COLO829 (cell line): ENCODE results near the gene RREB1.
"Not testable (repeated sequence)": the region's sequence is repeated elsewhere in the genome, so short reads cannot be mapped to it uniquely, and the experiment has no call there.

Experiments
- DNase-seq: peaks from one replicate; pipeline ENCODE4 v3.0.0; 2012; ENCODE audit warnings: low spot score

The RREB1 gene

DNA sequence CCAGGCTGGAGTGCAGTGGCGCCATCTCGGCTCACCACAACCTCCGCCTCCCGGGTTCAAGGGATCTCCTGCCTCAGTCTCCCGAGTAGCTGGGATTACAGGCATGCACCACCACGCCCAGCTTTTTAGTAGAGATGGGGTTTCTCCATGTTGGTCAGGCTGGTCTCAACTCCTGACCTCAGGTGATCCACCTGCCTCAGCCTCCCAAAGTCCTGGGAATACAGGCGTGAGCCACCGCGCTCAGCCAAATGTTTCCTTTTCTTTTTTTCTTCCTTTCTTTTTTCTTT lies 155.7 kb downstream of the RREB1 start:
- DNase-seq, result not testable (repeated sequence)

DNA sequence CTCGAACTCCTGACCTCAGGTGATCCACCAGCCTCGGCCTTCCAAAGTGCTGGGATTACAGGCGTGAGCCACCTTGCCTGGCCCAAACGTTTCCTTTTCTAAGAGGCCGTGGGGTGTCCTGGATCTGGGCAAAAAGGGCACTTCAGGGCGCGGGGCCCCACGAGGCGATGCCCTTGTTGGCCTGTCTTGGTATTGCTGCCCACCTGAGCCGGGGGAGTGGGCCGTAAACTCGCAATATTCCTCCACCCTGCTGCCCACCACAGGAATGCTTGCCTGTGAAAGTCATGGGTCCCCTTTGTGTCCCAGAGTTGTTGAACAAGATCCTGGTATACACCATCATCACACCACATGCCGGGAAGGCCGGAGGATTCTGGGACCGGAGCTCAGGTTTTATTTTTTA lies 156.3 kb downstream of the RREB1 start:
- no peak for DNase-seq

DNA sequence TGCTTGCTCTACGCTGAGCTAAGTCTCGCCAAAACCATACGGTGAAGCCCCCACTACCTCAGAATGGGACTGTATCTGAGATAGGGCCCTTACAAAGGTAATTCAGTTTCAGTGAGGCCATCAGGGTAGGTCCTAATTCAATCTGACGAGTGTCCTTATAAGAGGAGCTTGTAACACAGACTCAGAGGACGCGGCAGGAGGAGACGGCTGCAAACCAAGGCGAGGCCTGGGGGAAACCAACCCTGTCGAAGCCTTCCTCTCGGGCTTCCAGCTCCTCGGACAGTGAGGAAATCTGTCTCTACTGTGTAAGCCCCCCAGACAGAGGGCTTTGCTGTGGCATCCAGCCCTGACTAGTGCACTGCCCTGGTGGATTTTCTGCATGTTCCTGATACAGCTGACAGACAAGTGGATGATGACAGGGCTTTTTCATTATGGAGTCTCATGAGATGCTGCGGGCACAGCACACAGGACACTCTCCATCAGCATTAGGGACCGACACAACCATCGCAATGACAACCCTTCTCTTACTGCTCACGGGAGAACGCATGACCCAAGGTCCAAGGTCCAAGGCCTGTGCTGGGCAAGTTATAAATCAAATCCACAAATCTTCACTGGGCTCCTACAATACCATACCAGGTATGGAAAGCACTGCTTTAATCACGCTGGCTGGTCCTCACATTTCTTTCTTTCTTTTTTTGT lies 157.1 kb downstream of the RREB1 start:
- DNase-seq, result no peak

DNA sequence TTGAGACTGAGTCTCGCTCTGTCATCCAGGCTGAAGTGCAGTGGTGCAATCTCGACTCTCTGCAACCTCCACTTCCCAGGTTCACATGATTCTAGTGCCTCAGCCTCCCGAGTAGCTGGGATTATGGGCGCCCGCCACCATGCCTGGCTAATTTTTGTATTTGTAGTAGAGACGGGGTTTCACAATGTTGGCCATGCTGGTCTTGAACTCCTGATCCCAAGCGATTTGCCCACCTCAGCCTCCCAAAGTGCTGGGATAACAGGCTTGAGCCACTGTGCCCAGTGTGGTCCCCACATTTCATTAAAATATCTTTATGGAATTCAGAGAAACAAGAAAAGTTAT lies 157.6 kb downstream of the RREB1 start:
- not testable (repeated sequence) for DNase-seq

DNA sequence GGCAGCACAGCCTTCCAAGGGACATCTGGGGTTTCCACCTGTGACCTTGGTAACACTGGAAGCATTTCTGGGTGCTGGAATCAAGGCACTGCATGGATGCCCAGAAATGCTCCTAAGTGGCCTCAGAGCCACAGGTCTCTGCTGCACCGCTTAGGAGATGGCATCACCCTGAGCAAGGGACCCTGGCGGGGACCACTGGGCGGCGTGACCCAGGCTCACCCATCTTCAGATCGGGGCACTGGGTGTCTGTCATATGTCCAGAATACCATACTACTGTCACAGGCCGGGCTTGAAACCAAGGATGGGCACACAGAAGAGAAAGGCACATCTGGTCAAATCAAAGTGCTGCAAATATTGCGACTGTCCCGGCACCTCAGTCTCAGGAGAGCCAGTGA lies 159.3 kb downstream of the RREB1 start:
- DNase-seq, result no peak

DNA sequence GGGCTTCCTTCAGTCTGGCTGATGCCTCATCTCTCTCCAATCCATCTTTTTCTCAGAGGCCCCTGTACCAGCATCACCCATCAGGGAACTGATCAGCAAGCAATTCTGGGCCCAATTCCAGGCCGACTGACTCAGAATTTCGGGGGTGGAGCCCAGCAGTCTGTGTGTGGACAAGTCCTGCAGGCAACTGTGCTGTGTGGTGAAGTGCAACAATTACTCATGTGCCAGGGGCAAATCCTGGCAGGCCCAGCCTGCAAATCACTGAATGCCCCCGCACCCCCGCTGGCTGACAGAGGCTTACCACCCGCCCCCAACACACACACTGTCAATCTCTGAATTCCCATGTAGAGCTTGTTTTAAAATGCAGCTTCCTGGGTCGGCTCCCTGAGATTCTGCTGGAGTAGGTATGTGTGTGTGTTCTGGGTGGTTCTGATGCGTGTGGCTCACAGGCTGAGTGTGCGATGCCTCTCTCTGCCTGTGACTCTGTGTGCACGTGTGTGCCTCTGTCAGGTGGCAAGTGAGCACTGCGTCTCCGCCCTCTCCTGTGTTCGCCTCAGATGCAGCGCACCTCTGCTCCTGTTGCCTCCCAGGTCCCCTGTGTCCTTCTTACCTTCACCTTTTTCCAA lies 159.8 kb downstream of the RREB1 start:
- DNase-seq, result peak; percentile 97

DNA sequence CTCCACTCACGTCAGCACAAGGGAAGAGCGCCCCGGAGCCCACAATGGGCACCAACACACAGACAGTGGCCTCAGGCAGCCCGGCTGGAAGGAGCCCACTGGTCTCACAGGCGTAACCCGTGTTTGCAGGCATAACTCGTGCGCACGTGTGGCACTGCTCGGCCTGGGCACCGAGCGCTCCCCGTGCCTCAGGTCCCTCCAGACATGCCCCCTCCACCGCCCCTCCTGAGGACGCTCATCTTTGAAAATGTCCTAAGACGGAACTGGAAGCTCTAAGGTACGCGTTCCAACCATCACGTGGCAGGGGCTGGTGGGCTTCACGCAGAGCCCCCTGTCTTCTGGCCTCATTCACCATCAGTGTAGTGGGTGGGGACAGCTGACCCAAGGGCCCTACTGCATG lies 160.6 kb downstream of the RREB1 start:
- DNase-seq, result no peak

DNA sequence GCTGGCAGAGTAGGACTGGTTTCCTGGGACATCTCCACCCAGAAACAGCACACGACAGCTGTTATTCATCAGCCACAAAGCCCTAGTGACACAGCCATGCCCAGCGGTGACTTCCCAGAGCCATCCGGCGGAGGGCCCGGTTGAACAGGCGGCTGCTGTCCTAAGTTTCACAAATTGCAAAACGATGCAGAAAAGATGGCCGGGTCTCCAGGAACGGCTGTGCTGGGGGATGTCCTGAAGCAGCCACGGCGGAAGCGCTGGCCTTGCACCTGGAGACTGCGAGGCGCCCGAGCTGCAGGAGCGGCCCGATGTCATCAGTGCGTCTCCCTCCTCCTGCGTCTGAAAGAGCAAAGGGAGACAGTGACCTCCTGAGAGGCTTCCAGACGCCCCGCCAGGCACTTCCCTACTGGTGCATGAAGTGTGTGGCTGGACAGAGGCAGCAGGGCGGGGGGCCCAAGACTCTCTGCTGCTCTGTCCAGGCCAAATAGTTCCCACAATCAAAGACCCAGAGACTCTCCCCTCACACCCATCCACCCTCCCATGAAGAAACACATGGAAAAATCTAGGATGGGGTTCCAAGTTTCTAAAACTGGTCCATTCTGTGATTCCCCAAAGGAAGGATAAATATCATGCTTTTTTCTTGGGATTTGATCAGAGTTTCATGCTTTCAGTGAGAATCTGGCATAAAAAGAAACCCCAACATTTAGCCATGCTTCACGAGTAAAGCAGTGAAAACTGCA lies 161.2 kb downstream of the RREB1 start:
- DNase-seq, result no peak

DNA sequence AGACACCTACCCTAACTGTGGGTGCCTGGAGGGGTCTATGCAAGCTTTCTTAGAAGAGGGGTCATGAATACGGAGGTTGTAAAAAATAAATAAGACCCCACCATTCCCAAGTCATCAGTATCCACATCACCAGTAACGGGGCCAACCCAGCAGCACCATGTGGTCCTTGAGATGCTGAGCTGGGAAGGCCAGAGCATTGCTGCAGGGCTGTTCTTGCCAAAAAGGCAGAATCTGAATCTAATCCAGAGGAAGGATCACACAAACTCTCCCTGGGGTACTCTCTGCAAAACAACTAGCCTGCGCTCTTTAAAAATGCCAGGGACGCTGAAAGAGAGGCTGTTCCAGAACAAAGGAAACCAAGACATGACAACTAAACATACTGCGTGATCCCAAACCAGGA lies 162.1 kb downstream of the RREB1 start:
- no peak for DNase-seq

DNA sequence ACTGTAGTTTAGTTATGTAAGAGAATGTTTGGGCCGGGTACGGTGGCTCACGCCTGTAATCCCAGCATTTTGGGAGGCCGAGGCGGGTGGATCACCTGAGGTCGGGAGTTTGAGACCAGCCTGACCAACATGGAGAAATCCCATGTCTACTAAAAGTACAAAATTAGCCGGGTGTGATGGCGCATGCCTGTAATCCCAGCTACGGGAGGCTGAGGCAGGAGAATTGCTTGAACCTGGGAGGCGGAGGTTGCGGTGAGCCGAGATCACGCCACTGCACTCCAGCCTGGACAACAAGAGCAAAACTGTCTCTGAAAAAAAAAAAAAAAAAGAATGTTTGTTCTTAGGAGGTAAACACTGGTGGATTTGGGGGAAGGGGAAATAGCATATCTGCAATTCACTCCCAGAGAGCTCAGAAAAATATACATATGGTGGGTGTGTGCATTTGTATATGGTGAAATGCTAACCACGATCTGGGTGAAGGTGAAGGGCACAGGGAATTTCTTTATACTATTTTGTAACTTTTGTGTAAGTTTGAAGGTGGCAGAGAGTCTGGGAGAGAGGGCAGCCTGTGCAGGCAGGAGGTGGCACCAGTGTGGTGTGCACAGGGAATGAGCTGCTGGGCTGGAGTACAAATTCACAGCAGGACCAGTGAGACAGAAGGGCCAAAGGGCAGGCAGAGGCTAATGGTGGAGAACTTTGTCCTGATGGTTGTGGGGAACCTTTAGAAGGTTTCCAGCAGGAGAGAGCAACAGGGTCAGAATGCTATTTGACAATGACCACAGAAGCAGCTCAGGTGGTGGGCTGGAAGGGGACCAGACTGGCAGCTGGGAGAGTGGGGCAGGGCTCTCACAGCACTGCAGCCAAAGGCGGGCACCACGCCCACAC lies 162.8 kb downstream of the RREB1 start:
- DNase-seq, result no peak

DNA sequence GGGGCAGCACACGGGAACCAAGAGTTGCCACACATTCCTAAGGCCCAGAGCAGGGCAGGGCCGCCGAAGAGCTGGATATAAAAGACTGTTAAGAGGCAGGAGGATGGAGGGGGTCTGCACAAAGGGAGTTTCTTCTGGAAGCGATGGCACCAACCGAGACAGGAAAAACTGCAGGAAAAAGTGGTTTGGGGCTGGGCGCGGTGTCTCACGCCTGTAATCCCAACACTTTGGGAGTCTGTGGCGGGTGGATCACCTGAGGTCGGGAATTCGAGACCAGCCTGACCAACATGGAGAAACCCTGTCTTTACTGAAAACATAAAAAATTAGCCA lies 163.4 kb downstream of the RREB1 start:
- DNase-seq, result no peak

DNA sequence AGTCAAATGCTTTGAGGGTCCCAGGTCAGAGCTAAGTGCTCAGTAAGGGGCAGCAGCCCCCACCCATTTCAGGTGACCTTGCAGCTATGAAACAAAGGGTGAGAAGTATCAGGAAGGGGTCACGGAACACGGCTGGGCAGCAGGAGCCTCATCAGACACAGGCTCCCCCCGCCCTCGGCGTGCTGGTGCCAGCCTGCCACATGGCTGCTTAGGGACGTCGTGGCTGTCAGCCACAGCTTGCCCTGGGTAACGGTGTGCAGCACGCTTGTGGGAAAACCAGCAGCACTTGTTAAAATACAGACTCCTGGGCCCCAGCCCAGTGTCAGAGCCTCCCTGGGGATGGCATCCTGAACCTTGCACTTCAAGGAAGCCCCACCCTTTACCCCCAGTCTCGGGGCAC lies 165.9 kb downstream of the RREB1 start:
- DNase-seq, result no peak

DNA sequence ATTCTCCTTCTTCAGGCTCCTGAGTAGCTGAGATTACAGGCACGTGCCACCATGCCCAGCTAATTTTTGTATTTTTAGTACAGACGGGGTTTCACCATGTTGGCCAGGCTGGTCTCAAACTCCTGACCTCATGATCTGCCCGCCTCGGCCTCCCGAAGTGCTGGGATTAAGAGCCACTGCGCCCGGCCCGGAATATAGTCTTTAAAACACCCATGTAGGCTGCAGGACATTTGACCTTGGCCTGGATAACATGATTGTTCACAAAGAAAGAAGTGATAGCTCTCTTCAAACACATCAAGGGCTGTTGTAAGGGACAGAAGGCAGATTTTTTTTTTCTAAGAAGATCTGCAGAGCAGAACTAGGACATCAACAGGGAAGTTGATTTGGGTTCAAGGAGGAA lies 166.8 kb downstream of the RREB1 start:
- DNase-seq, result not testable (repeated sequence)

DNA sequence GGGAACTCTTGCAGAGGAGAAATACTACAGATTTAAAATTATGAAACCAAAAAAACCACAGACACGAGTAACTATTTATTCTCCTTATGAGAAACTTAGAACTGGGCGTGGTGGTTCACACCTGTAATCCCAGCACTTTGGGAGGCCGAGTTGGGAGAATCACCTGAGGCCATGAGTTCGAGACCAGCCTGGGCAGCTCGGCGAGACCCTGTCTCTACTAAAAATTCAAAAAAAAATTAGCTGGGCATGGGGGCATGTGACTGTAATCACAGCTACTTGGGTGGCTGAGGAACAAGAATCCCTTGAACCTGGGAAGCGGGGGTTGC lies 168.4 kb downstream of the RREB1 start:
- no peak for DNase-seq

DNA sequence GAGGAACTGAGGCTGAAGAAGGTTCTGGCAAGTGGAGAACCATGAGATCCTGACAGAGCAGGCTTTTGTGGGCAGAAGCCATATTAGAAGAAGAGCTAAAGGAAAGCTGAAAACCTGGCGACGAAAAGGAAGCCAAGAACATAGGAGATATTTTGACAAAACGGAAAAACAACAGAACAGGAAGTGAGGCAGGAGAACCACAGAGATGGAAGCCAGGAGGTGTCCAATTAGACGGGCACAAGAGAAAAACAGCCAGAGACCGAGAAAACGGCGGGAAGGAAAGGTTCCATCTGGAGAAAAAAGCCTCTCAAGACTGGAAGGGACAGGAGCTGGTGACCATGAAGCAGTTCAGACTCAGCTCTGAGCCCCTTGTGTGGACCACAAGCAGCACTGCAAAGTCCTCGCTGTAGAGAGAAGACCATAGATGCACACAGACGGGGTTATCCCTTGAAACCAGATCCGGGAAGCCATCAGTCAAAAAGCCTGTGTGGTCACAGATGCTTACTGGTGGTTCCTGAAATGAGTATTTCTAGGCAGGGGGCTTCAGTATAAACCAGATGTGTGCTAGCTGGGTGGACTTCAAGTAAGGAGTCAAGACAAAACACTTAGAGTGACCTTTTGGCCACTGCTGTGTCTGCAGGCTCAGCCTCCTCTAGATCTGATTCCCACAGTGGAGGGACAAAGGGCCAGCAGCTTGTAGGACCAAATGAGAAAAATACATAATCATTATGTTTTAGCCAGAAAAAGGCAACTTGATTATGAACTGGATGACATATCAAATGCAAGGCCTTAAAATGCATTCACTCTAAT lies 174.5 kb downstream of the RREB1 start:
- DNase-seq, result no peak

DNA sequence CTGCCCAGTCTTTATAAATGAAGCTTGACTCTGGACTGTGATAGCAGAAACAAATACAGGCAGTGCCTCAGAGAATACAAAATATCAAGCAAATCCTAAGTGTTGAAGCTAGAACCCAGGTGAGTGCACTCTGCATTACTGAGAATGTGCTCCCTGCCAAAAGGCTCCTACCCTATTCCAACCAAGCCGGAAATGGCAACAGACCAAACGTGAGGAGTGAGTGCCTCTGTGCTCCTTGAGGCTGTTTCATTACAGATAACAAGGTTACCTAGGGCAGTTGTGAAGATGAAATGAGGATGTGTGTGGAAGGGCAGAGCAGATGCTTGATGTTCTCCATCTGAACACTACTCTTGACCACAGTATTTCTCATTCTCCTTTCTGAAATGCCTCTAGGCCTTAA lies 175.9 kb downstream of the RREB1 start:
- DNase-seq, result no peak

DNA sequence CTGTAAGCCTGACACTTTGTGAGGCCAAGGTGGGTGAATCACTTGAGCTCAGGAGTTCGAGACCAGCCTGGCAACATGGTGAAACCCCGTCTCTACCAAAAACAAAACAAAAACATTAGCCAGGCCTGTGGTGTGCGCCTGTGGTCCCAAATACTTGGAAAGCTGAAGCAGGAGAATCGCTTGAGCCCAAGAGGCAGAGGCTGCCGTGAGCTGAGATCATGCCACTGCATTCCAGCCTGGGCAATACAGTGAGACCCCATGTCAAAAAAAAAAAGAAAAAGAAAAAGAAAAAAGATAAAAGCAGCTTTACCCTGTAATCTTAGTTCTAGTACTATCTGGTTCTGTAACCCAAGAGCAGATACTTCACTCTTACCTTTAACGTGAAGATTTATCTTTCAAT lies 177.7 kb downstream of the RREB1 start:
- no peak for DNase-seq

DNA sequence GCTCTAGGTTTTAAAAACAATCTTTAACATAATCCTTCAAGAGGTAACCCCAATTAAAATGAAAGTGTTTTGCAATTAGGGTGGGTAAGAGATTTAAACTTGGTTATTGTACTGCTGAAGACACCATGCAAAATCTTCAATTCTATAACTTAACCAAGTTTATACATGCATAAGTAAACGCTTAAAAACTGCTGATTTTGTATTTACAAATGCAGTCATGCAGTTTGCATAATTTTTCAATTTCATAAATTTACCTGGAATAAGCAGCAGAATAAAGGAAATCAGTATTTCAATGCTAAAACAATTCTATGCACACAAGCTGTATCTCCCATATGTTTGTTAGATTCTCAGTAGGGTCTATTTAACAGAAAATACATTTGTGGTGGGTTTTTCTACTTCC lies 182.3 kb downstream of the RREB1 start:
- no peak for DNase-seq

DNA sequence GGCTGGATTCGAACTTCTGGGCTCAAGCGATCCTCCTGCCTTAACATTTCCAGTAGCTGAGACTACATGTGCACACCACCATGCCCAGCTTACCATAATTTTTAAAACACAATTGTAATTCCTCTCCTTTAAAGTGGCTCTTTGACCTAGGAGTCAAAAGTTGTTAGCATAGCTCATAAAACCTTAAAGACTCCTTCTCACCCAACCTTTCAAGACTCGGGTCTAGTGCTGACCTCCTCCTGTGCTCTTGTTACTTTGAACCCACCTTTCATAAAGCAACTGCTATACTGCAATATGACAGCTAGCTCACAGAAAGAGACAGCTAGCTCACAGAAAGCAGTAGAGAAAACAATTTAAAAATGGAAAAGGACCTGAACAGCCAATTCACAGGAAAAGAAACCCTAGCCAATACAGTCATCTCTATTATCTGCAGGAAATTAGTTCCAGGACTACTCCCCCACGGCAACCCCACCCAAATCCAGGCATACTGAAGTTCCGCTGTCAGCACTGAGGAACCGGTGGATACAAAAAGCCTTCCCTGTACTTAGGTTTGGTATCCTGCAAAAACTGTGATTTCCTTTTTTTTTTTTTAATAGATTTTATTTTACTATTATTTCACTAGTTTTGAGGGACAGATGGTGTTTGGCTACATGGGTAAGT lies 185.0 kb downstream of the RREB1 start:
- no peak for DNase-seq

DNA sequence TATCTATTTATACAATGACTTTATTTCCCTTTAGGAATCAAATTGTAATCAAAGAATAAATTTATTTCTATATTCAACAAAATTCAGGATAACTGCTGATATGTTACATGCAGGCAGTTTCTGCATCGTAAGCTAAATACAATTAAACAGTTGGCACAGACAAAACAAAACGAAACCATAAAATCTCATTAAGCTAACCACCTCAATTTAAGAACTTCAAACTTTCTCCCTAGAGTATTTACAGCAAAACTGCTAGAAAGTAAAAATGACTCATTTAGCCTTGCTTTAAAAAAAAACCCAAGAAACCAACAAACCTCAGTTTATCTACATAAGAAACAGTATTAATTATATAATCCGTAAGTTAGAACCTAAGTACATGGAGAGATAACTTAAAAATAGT lies 188.2 kb downstream of the RREB1 start:
- DNase-seq, result no peak

DNA sequence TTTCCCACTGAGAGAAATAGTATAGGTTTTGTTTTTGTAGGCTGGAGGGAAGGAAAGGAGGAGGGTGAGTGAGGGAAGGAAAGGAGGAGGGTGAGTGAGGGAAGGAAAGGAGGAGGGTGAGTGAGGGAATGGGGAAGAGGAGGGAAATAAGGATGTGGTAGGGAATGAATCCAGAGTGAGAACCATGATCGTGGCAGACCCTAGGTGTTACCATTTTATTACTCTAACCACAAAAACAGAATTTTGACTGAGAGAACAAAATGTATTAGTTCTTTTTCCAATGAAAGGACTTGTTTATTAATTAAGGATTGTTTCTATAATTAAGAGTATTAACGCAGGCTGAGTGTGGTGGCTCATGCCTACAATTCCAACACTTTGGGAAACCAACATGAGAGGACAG lies 188.8 kb downstream of the RREB1 start:
- DNase-seq, result no peak

DNA sequence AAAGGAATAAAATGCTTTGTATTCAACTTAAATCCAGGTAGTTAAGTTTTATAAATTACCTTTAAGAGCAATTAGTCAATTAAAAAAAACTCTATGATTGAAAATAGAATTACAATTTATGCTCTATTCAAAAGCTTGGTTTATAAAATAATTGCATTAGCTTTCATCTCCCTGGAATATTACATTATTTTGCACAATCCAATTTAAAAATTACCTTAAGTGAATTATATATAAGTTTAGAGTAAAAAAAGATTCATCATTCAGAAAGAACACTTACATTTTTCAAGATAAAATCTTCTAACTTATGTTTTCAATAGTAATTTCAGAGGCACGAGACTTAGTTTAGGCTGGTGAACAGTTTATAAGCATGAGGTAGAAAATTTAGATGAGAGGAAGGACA lies 190.4 kb downstream of the RREB1 start:
- no peak for DNase-seq
